Measurements from ENCODE around the gene DOK6. TPM values are rescaled to one million over a fixed set of nuclear protein-coding genes. Genes with fewer than 3 reads are reported as not detected.

The DOK6 gene
- total RNA-seq, 3 donors from 2014 or later = 1.0 to 1.4 (median 1.3) TPM

- TF ChIP-seq POLR2AphosphoS5 (IDR thresholded peaks at IDR 0.05) (no peak), POLR2A (IDR thresholded peaks at IDR 0.05) (no peak)
- TF ChIP-seq, protein P1, sequence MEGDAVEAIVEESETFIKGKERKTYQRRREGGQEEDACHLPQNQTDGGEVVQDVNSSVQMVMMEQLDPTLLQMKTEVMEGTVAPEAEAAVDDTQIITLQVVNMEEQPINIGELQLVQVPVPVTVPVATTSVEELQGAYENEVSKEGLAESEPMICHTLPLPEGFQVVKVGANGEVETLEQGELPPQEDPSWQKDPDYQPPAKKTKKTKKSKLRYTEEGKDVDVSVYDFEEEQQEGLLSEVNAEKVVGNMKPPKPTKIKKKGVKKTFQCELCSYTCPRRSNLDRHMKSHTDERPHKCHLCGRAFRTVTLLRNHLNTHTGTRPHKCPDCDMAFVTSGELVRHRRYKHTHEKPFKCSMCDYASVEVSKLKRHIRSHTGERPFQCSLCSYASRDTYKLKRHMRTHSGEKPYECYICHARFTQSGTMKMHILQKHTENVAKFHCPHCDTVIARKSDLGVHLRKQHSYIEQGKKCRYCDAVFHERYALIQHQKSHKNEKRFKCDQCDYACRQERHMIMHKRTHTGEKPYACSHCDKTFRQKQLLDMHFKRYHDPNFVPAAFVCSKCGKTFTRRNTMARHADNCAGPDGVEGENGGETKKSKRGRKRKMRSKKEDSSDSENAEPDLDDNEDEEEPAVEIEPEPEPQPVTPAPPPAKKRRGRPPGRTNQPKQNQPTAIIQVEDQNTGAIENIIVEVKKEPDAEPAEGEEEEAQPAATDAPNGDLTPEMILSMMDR (IDR thresholded peaks at IDR 0.05) = no peak
- peaks cover 0 to 4% of the 10 kb centered on the region in 2 donors for H3K9me3 ChIP-seq
- no peaks in the 10 kb centered on the region for H3K4me1 ChIP-seq
- DNase-seq (ENCODE audit: low spot score in 2 of 2) = no peak
- no peaks in the 10 kb centered on the region for H3K36me3 ChIP-seq
- intact Hi-C loops (cut with DNase I; ENCODE audit: low total_unique reads) = no loop called here
- H3K27ac ChIP-seq = no peak overlapping the region
- no peaks in the 10 kb centered on the region for H3K27me3 ChIP-seq
- no peak overlapping the region for H3K4me3 ChIP-seq
Measured at GRCh38 chr18:69737851-69738250, 337.2 kb downstream of the DOK6 start.

GRCh38 chr18:69747388-69747787 is 346.7 kb downstream of the DOK6 start:
- TF ChIP-seq, protein P1 (IDR thresholded peaks at IDR 0.05) = no peak
- no peak for TF ChIP-seq POLR2A (IDR thresholded peaks at IDR 0.05)
- TF ChIP-seq POLR2AphosphoS5 (IDR thresholded peaks at IDR 0.05) = no peak
- intact Hi-C loops (cut with DNase I; ENCODE audit: low total_unique reads) = loop anchor here (5.0 kb wide), 1 partner anchor 265 kb away; no protein-coding TSS in a partner anchor
- Histone ChIP-seq H3K4me3 (no peak overlapping the region), H3K27me3 (no peaks in the 10 kb centered on the region), H3K36me3 (peaks cover 6% of the 10 kb centered on the region), H3K9me3 (no peaks in the 10 kb centered on the region), H3K27ac (no peak overlapping the region), H3K4me1 (no peaks in the 10 kb centered on the region)
- DNase-seq (ENCODE audit: low spot score in 2 of 2) = no peak

GRCh38 chr18:69752737-69753380 is 352.2 kb downstream of the DOK6 start:
- intact Hi-C loops (cut with DNase I; ENCODE audit: low total_unique reads) = no loop called here
- Histone ChIP-seq H3K9me3 (no peaks in the 10 kb centered on the region), H3K36me3 (no peaks in the 10 kb centered on the region)

DNA sequence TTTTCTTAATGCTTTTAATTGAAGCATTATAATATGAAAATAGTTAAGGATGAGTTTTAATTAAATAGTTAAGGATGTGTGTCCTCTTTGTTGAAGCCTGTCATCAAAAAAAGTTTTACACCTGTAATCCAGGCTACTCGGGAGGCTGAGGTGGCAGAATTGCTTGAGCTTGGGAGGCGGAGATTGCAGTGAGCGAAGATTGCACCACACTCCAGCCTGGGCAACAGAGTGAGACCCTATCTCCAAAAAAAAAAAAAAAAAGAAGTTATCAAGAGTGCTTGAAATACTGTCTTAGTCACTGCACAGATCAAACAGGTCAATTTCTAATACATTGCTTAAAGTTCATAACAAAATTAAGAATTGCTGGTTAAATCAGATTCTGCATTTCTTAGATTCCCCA is 353.4 kb downstream of the DOK6 start:
- no peak for DNase-seq (ENCODE audit: low spot score in 2 of 2)
- H3K27ac ChIP-seq = no peak overlapping the region
- H3K4me3 ChIP-seq = no peak overlapping the region
- no peaks in the 10 kb centered on the region for H3K4me1 ChIP-seq
- H3K36me3 ChIP-seq = no peaks in the 10 kb centered on the region
- no peaks in the 10 kb centered on the region for H3K9me3 ChIP-seq
- intact Hi-C loops (cut with DNase I; ENCODE audit: low total_unique reads) = no loop called here
- H3K27me3 ChIP-seq = no peaks in the 10 kb centered on the region
- TF ChIP-seq, protein P1 (IDR thresholded peaks at IDR 0.05) = no peak
- TF ChIP-seq POLR2A (IDR thresholded peaks at IDR 0.05) (no peak), POLR2AphosphoS5 (IDR thresholded peaks at IDR 0.05) (no peak)

More at GRCh38 chr18:69752737-69753380, 352.2 kb downstream of the DOK6 start:
- H3K27me3 ChIP-seq = no peaks in the 10 kb centered on the region
- H3K27ac ChIP-seq = no peak overlapping the region
- no peak for TF ChIP-seq POLR2A (IDR thresholded peaks at IDR 0.05)
- TF ChIP-seq POLR2AphosphoS5 (IDR thresholded peaks at IDR 0.05) = no peak
- TF ChIP-seq, protein P1 (IDR thresholded peaks at IDR 0.05) = no peak
- no peak for DNase-seq (ENCODE audit: low spot score in 2 of 2)
- no peaks in the 10 kb centered on the region for H3K4me1 ChIP-seq
- H3K4me3 ChIP-seq = no peak overlapping the region

DNA sequence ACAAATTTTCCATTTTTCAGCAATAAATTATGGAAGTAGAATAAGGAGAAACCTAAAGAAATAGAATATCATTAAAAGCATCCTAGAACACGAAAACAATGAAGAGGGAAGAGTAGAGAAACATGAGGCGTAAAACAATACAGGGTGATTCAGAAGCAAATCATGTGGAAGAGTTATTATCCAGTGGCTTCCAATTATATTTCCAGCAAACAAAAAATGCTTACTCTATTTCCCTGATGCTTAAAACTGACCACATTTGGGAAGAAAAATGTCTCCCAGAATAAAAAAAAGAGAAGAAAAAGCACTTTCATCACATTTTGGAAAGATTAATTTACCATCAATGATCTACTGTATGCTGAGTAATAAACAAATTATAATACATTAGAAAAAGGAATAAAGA is 354.4 kb downstream of the DOK6 start:
- DNase-seq (ENCODE audit: low spot score in 2 of 2) = no peak
- TF ChIP-seq POLR2AphosphoS5 (IDR thresholded peaks at IDR 0.05) = no peak
- TF ChIP-seq POLR2A (IDR thresholded peaks at IDR 0.05) = no peak
- TF ChIP-seq, protein P1 (IDR thresholded peaks at IDR 0.05) = no peak
- no peaks in the 10 kb centered on the region for H3K4me1 ChIP-seq
- H3K9me3 ChIP-seq = no peaks in the 10 kb centered on the region
- H3K4me3 ChIP-seq = no peak overlapping the region
- H3K36me3 ChIP-seq = no peaks in the 10 kb centered on the region
- H3K27me3 ChIP-seq = no peaks in the 10 kb centered on the region
- intact Hi-C loops (cut with DNase I; ENCODE audit: low total_unique reads) = no loop called here
- no peak overlapping the region for H3K27ac ChIP-seq
